K562 (cell line): Measurements from ENCODE around the gene PAH. TPM values are rescaled to one million over a fixed set of nuclear protein-coding genes. Genes with fewer than 3 reads are reported as not detected.

Source experiments
- ATAC-seq: fragments of 200-7000 bp; cut with Tn5 transposase; 3 replicates; pipeline ENCODE4 v1.9.1; 2020; ENCODE audit warnings: moderate library complexity
- BruUV-seq: library from RNA; stranded (reverse); fragments of 400-500 nt; replicated peaks from 2 replicates; lab custom pipeline; 2021; lab: Mats Ljungman, UMichigan
- CTCF ChIA-PET: fragments of 300-600 bp; formaldehyde crosslinking; extraction: SDS; loops from one replicate; lab custom pipeline; 2021; ENCODE audit warnings: low intra/inter-chr PET ratio; lab: Yijun Ruan, JAX
- POLR2A ChIA-PET: fragments of 300-600, 350-650 bp; sonication (Branson Sonifier 250); formaldehyde crosslinking; extraction: SDS; loops from one replicate; lab custom pipeline; 2021; ENCODE audit warnings: antibody characterized with exemption, inconsistent platforms; lab: Yijun Ruan, JAX
- DNase-seq, 4 experiments: peaks; one replicate each; pipeline versions ENCODE4 v3.0.0 to v3.0.0-alpha.2; 2011 to 2018; ENCODE audit warnings: low spot score in 3 of 4, mixed read lengths in 3 of 4; ENCODE audit errors: extremely low read depth in 1 of 4
- FAIRE-seq: peaks from 2 replicates; lab custom pipeline; 2011; peaks lifted over from hg19 to GRCh38; lab: Jason Lieb, UNC
- H2AFZ ChIP-seq: 2 replicates; pipeline ENCODE4 v1.6.0; 2011; ENCODE audit warnings: low read depth, low read length, control low read depth, inconsistent platforms
- H3K27ac ChIP-seq: fragments of 200-600 bp; 3 replicates; pipeline ENCODE4 v1.8.0; 2011; ENCODE audit warnings: low read depth, mild to moderate bottlenecking, control low read depth, inconsistent platforms, low read length, moderate library complexity, mixed read lengths; ENCODE audit errors: extremely low read depth
- H3K27me3 ChIP-seq, 2 experiments: fragments of 300-600 bp in 1 of 2; 2 replicates in 1 of 2; 3 replicates in 1 of 2; pipeline versions ENCODE4 v1.6.0 to v1.8.0; 2011; ENCODE audit warnings: inconsistent platforms in 2 of 2, low read length in 2 of 2, mild to moderate bottlenecking in 1 of 2, mixed read lengths in 1 of 2, moderate library complexity in 1 of 2; ENCODE audit not compliant: control insufficient read depth in 2 of 2, insufficient read depth in 2 of 2
- H3K36me3 ChIP-seq: fragments of 300-600 bp; 3 replicates; pipeline ENCODE4 v1.8.0; 2011; ENCODE audit warnings: mild to moderate bottlenecking, low read length, inconsistent platforms; ENCODE audit not compliant: control insufficient read depth, insufficient read depth
- H3K4me1 ChIP-seq, 2 experiments: fragments of 200-600 bp in 1 of 2; replicated peaks in 1 of 2; 2 replicates in 1 of 2; 3 replicates in 1 of 2; pipeline versions ENCODE4 v1.5.1 to v1.8.0; 2011; ENCODE audit warnings: inconsistent platforms in 2 of 2, low read length in 2 of 2, mild to moderate bottlenecking in 1 of 2, mixed read lengths in 1 of 2, moderate library complexity in 1 of 2; ENCODE audit not compliant: control insufficient read depth in 2 of 2, insufficient read depth in 2 of 2
- H3K4me2 ChIP-seq: 2 replicates; pipeline ENCODE4 v1.6.1; 2011; ENCODE audit warnings: low read length, control low read depth, inconsistent platforms, mixed read lengths; ENCODE audit not compliant: insufficient read depth
- H3K4me3 ChIP-seq: fragments of 200-600 bp; sonication (generic), shearing (Covaris generic); 2 replicates; pipeline ENCODE4 v1.5.1; 2016; ENCODE audit warnings: control low read depth, inconsistent platforms
- H3K79me2 ChIP-seq: fragments of 200-600 bp; 3 replicates; pipeline ENCODE4 v1.8.0; 2011; ENCODE audit warnings: low read length, inconsistent platforms; ENCODE audit not compliant: control insufficient read depth, insufficient read depth
- H3K9ac ChIP-seq, 2 experiments: 2 replicates each; pipeline versions ENCODE4 v1.6.0 to v1.6.1; 2011; ENCODE audit warnings: low read depth in 2 of 2, low read length in 2 of 2, control low read depth in 1 of 2, inconsistent platforms in 1 of 2, mild to moderate bottlenecking in 1 of 2, mixed read lengths in 1 of 2; ENCODE audit not compliant: insufficient read depth in 1 of 2
- H3K9me1 ChIP-seq: one replicate; pipeline ENCODE4 v1.6.0; 2011; ENCODE audit warnings: inconsistent platforms, mild to moderate bottlenecking, low read length, moderate library complexity; ENCODE audit not compliant: control insufficient read depth, insufficient read depth
- H3K9me3 ChIP-seq: replicated peaks from 2 replicates; pipeline ENCODE4 v1.5.1; 2011; ENCODE audit warnings: low read depth, low read length, inconsistent platforms; ENCODE audit not compliant: control insufficient read depth, insufficient read depth
- H4K20me1 ChIP-seq: replicated peaks from 2 replicates; pipeline ENCODE4 v1.6.1; 2011; ENCODE audit warnings: low read length, inconsistent platforms, mixed read lengths; ENCODE audit not compliant: control insufficient read depth, insufficient read depth
- CHD1 ChIP-seq: fragments of 200-600 bp; sonication (generic); IDR thresholded peaks from one replicate; pipeline ENCODE4 v1.6.1; 2012; ENCODE audit warnings: mild to moderate bottlenecking, moderate library complexity, low read length, inconsistent platforms
- DPF2 ChIP-seq: fragments of 450-650 bp; IDR thresholded peaks from 2 replicates; pipeline ENCODE4 v1.6.1; 2016
- RFX1 ChIP-seq: fragments of 450-650 bp; IDR thresholded peaks from 2 replicates; pipeline ENCODE4 v1.6.1; 2016; ENCODE audit warnings: mild to moderate bottlenecking, moderate library complexity
- RUNX1 ChIP-seq: sonication (generic); IDR thresholded peaks from 2 replicates; pipeline ENCODE4 v1.6.1; 2016; ENCODE audit warnings: antibody characterized with exemption, low read depth
- SRF ChIP-seq, 2 experiments: fragments of 250-450, 450-650 bp in 1 of 2; sonication (Bioruptor Pico) in 1 of 2; sonication (generic) in 1 of 2; formaldehyde crosslinking; IDR thresholded peaks; 2 replicates each; pipeline versions ENCODE4 v1.5.0 to v1.5.1; 2020 to 2022; ENCODE audit warnings: mild to moderate bottlenecking in 1 of 2, missing genetic modification reagents in 1 of 2
- ZBTB9 ChIP-seq: fragments of 450-650 bp; formaldehyde crosslinking; IDR thresholded peaks from 2 replicates; pipeline ENCODE4 v1.4.0; 2020; ENCODE audit warnings: mild to moderate bottlenecking, moderate library complexity
- ZNF384 ChIP-seq: IDR thresholded peaks from 2 replicates; pipeline ENCODE4 v1.6.1; 2012; ENCODE audit warnings: low read depth, low read length, improper control_type of control experiment
- ZZZ3 ChIP-seq: fragments of 450-650 bp; IDR thresholded peaks from 2 replicates; pipeline ENCODE4 v1.6.1; 2016; ENCODE audit warnings: antibody characterized with exemption, mild to moderate bottlenecking, moderate library complexity
- WGBS: fragments of 100-300 bp; shearing (Covaris generic); methylation state at CpG from one replicate; pipeline ENCODE4 v1.1.6; 2016; ENCODE audit warnings: low coverage, mixed read lengths; ENCODE audit not compliant: insufficient coverage; ENCODE audit errors: missing lambda C conversion rate; 5-methylcytosine and 5-hydroxymethylcytosine counted together
- in situ Hi-C: fragments of 300-500 bp; cut with MboI; formaldehyde crosslinking; loops from 4 replicates; pipeline ENCODE4 v1.15.0; 2018; ENCODE audit warnings: inconsistent platforms, mixed read lengths
- intact Hi-C: fragments of 100-400 bp; cut with micrococcal nuclease; formaldehyde crosslinking; loops from 2 replicates; pipeline ENCODE4 v1.14.2; 2022
- polyA plus RNA-seq, 8 experiments: library from polyadenylated mRNA; depleted of rRNA in 4 of 8; stranded (reverse) in 5 of 8; unstranded in 3 of 8; fragments of >200 nt; fragmentation: Nextera tagmentation in 2 of 8; fragmentation: Illumina TruSeq in 1 of 8; extraction: Ambion mirVana in 2 of 8; extraction: Trizol in 1 of 8; gene quantifications; 2 replicates each; pipeline versions ENCODE4 v1.2.1 to v1.2.3, GENCODE V29; 2011 to 2014; ENCODE audit warnings: inconsistent platforms in 1 of 8, missing spikeins in 1 of 8
- total RNA-seq, 7 experiments: library from RNA; depleted of rRNA in 6 of 7; stranded (reverse); fragments of >200 nt in 6 of 7; fragmentation: Illumina TruSeq in 2 of 7; extraction: Trizol in 2 of 7; gene quantifications; 2 replicates each; pipeline versions ENCODE4 v1.2.1 to v1.2.3, GENCODE V29; 2011 to 2021; ENCODE audit warnings: low replicate concordance in 1 of 7
- TF ChIP-seq, protein P1 (sequence below): fragments of 150-350 bp; IDR thresholded peaks from 2 replicates; pipeline ENCODE4 v1.6.1; 2014; ENCODE audit warnings: low read depth, mild to moderate bottlenecking, low read length, borderline replicate concordance
- TF ChIP-seq, protein P2 (sequence below): fragments of 200-800 bp; sonication (Bioruptor generic); IDR thresholded peaks from 2 replicates; pipeline ENCODE4 v1.6.1; 2016; ENCODE audit warnings: missing genetic modification characterization, missing compliant biosample characterization

The PAH gene
- total and polyA plus RNA-seq, 9 of the 15 experiments (the other 6 are each of a cell fraction or from before 2014, with no cell fraction given), result 0.13 to 0.75 (median 0.69) TPM; not detected in 6

DNA sequence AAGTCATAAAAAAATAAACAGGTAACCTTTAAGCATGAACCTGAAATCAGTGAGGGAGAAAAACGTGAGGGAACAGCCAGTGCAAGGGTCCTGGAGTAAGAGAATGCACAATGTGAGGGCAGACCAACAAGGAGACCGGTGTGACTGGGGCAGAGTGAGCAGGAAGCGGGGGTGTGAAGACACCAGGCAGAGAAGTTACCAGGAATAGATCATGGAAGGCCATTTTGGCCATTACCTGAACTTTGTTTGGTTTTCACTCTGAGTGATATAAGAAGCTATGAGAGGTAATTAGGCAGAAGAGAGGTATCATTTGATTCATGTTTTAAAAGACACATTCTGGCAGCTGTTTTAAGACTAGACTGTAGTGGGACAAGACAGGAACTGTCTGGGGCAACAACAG is 15.0 kb downstream of the PAH start:
- no peaks in the 10 kb centered on the region for H3K4me1 ChIP-seq
- intact Hi-C loops, result no loop called here
- WGBS, result 0% methylated on average over 3 of the region's 3 CpGs
- in situ Hi-C loops, result no loop called here
- no peaks in the 10 kb centered on the region for H3K9me1 ChIP-seq
- DNase-seq (no peak), ATAC-seq (no peak), FAIRE-seq (no peak)
- no peak overlapping the region for H3K4me2 ChIP-seq
- no peak overlapping the region for H3K9ac ChIP-seq
- H3K9me3 ChIP-seq, result no peaks in the 10 kb centered on the region
- H2AFZ ChIP-seq, result no peak overlapping the region
- POLR2A ChIA-PET, result interaction anchor here (0.6 kb wide), 1 partner anchor 964 kb away, joined by 3 read pairs; no protein-coding TSS in a partner anchor
- BruUV-seq, result no TSS peak
- no peak overlapping the region for H3K4me3 ChIP-seq
- no peaks in the 10 kb centered on the region for H3K79me2 ChIP-seq
- TF ChIP-seq ZBTB9 (CRISPR knock-in tag) (no peak), RUNX1 (no peak), ZZZ3 (no peak), ZNF384 (no peak), SRF (CRISPR knock-in tag; IDR thresholded peaks at IDR 0.05) (no peak), RFX1 (no peak), CHD1 (no peak), DPF2 (no peak)
- TF ChIP-seq, protein P1, sequence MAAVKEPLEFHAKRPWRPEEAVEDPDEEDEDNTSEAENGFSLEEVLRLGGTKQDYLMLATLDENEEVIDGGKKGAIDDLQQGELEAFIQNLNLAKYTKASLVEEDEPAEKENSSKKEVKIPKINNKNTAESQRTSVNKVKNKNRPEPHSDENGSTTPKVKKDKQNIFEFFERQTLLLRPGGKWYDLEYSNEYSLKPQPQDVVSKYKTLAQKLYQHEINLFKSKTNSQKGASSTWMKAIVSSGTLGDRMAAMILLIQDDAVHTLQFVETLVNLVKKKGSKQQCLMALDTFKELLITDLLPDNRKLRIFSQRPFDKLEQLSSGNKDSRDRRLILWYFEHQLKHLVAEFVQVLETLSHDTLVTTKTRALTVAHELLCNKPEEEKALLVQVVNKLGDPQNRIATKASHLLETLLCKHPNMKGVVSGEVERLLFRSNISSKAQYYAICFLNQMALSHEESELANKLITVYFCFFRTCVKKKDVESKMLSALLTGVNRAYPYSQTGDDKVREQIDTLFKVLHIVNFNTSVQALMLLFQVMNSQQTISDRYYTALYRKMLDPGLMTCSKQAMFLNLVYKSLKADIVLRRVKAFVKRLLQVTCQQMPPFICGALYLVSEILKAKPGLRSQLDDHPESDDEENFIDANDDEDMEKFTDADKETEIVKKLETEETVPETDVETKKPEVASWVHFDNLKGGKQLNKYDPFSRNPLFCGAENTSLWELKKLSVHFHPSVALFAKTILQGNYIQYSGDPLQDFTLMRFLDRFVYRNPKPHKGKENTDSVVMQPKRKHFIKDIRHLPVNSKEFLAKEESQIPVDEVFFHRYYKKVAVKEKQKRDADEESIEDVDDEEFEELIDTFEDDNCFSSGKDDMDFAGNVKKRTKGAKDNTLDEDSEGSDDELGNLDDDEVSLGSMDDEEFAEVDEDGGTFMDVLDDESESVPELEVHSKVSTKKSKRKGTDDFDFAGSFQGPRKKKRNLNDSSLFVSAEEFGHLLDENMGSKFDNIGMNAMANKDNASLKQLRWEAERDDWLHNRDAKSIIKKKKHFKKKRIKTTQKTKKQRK, result no peak
- TF ChIP-seq, protein P2, sequence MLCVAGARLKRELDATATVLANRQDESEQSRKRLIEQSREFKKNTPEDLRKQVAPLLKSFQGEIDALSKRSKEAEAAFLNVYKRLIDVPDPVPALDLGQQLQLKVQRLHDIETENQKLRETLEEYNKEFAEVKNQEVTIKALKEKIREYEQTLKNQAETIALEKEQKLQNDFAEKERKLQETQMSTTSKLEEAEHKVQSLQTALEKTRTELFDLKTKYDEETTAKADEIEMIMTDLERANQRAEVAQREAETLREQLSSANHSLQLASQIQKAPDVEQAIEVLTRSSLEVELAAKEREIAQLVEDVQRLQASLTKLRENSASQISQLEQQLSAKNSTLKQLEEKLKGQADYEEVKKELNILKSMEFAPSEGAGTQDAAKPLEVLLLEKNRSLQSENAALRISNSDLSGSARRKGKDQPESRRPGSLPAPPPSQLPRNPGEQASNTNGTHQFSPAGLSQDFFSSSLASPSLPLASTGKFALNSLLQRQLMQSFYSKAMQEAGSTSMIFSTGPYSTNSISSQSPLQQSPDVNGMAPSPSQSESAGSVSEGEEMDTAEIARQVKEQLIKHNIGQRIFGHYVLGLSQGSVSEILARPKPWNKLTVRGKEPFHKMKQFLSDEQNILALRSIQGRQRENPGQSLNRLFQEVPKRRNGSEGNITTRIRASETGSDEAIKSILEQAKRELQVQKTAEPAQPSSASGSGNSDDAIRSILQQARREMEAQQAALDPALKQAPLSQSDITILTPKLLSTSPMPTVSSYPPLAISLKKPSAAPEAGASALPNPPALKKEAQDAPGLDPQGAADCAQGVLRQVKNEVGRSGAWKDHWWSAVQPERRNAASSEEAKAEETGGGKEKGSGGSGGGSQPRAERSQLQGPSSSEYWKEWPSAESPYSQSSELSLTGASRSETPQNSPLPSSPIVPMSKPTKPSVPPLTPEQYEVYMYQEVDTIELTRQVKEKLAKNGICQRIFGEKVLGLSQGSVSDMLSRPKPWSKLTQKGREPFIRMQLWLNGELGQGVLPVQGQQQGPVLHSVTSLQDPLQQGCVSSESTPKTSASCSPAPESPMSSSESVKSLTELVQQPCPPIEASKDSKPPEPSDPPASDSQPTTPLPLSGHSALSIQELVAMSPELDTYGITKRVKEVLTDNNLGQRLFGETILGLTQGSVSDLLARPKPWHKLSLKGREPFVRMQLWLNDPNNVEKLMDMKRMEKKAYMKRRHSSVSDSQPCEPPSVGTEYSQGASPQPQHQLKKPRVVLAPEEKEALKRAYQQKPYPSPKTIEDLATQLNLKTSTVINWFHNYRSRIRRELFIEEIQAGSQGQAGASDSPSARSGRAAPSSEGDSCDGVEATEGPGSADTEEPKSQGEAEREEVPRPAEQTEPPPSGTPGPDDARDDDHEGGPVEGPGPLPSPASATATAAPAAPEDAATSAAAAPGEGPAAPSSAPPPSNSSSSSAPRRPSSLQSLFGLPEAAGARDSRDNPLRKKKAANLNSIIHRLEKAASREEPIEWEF (CRISPR knock-in tag), result no peak
- H3K27me3 ChIP-seq, result no peaks in the 10 kb centered on the region
- no peaks in the 10 kb centered on the region for H4K20me1 ChIP-seq
- no peaks in the 10 kb centered on the region for H3K36me3 ChIP-seq
- CTCF ChIA-PET, result no interaction called here
- H3K27ac ChIP-seq, result no peak overlapping the region
